ENCODE results near the gene MSN.

Gene MSN

DNA sequence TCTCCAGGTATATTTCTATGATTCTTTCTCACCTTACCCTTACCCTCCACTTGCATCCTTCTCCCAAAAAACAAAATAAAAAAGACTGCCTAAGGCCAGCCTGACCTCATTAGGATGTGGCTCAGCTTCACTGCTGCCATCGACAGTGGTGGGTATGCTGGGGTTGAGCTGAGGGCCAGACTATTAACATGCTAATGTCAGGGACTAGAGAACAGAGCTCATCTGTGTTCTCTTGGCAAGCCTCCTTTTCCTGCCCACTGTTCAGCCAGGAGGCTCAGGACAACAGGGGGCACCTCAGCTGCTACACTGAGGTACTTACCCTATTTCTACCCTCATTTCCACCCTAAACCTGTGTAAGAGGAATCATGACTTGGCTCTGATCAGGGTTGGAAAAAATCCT lies 59.3 kb downstream of the MSN start:
- H3K36me3 ChIP-seq (replicated peaks in 1 of 2; ENCODE audit: control insufficient read depth in 2 of 2, insufficient read depth in 2 of 2, low read length in 2 of 2), result peaks cover 3 to 49% of the 10 kb centered on the region in 2 donors
- H3K4ac ChIP-seq (ENCODE audit: low read length), result no peak overlapping the region
- H3K4me3 ChIP-seq (ENCODE audit: low read length in 2 of 2), result no peak overlapping the region
- H3K27ac ChIP-seq (replicated peaks; ENCODE audit: low read length), result no peak overlapping the region
- no peak overlapping the region for H4K91ac ChIP-seq (ENCODE audit: low read depth, low read length, poor library complexity)
- no peak overlapping the region for H3K9ac ChIP-seq (ENCODE audit: low read depth, low read length, poor library complexity)
- H2BK15ac ChIP-seq (ENCODE audit: low read length), result no peak overlapping the region
- H3K4me2 ChIP-seq (ENCODE audit: insufficient read depth, low read length, poor library complexity, severe bottlenecking), result no peak overlapping the region
- no CpG with 5 or more reads among the region's 1 CpG for WGBS, 2 donors (ENCODE audit: extremely low coverage in 2 of 2, insufficient read length in 2 of 2, insufficient replicate concordance in 1 of 2)
- H4K8ac ChIP-seq (ENCODE audit: low read depth, low read length), result no peak overlapping the region
- no peak for DNase-seq (ENCODE audit: low spot score)
- no peaks in the 10 kb centered on the region for H3K27me3 ChIP-seq (ENCODE audit: control insufficient read depth in 3 of 3, insufficient read depth in 3 of 3, low read depth in 1 of 3, low read length in 3 of 3)
- no peak overlapping the region for H3K18ac ChIP-seq (ENCODE audit: low read length)
- no peak overlapping the region for H2AK5ac ChIP-seq (ENCODE audit: low read depth, low read length)
- no peak overlapping the region for H3K14ac ChIP-seq (ENCODE audit: low read length)
- H2BK120ac ChIP-seq (ENCODE audit: low read depth, low read length), result no peak overlapping the region
- no peak overlapping the region for H2AFZ ChIP-seq (ENCODE audit: low read length)
- H3K79me1 ChIP-seq (ENCODE audit: low read depth, low read length), result no peaks in the 10 kb centered on the region
- H2BK5ac ChIP-seq (ENCODE audit: low read length), result no peak overlapping the region
- H3K9me3 ChIP-seq (replicated peaks in 1 of 2; ENCODE audit: control insufficient read depth in 2 of 2, insufficient read depth in 1 of 2, low read depth in 1 of 2, low read length in 2 of 2), result no peaks in the 10 kb centered on the region
- no peaks in the 10 kb centered on the region for H3K4me1 ChIP-seq (ENCODE audit: control insufficient read depth in 2 of 2, insufficient read depth in 1 of 2, low read depth in 1 of 2, low read length in 2 of 2)
- H2BK12ac ChIP-seq (ENCODE audit: low read length), result no peak overlapping the region
- H3K23ac ChIP-seq (ENCODE audit: low read depth, low read length, poor library complexity), result no peak overlapping the region

DNA sequence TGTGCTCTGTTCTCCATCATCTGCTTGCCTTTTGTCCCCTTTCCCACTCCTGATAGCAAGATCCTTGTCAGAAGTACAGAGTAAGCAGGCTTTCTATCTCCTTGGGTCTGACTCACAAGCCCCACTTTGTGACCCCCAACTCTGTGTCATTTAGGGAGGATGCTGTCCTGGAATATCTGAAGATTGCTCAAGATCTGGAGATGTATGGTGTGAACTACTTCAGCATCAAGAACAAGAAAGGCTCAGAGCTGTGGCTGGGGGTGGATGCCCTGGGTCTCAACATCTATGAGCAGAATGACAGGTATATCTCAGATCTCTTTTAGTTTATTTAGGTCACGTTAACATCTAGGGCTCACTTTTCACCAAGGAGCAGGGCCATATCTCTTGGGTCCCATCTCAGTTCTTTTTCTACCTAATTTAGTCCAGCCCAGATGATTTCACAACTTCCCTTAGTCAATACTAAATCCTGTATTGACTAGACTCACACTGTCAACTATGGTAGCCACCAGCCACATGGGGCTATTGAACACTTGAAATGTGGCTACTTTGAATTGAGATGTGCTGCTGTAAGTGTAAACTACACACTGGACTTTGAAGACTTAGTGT lies 64.3 kb downstream of the MSN start:
- Histone ChIP-seq H2BK5ac (ENCODE audit: low read length) (no peak overlapping the region), H2BK12ac (ENCODE audit: low read length) (no peak overlapping the region), H3K4me1 (ENCODE audit: control insufficient read depth in 2 of 2, insufficient read depth in 1 of 2, low read depth in 1 of 2, low read length in 2 of 2) (peaks cover 0 to 4% of the 10 kb centered on the region in 2 donors), H3K4ac (ENCODE audit: low read length) (no peak overlapping the region), H3K9ac (ENCODE audit: low read depth, low read length, poor library complexity) (no peak overlapping the region), H2BK120ac (ENCODE audit: low read depth, low read length) (no peak overlapping the region), H3K9me3 (replicated peaks in 1 of 2; ENCODE audit: control insufficient read depth in 2 of 2, insufficient read depth in 1 of 2, low read depth in 1 of 2, low read length in 2 of 2) (no peaks in the 10 kb centered on the region), H3K23ac (ENCODE audit: low read depth, low read length, poor library complexity) (no peak overlapping the region), H3K27me3 (ENCODE audit: control insufficient read depth in 3 of 3, insufficient read depth in 3 of 3, low read depth in 1 of 3, low read length in 3 of 3) (no peaks in the 10 kb centered on the region), H3K27ac (replicated peaks; ENCODE audit: low read length) (no peak overlapping the region), H3K4me3 (ENCODE audit: low read length in 2 of 2) (no peak overlapping the region), H3K79me1 (ENCODE audit: low read depth, low read length) (no peaks in the 10 kb centered on the region), H3K36me3 (replicated peaks in 1 of 2; ENCODE audit: control insufficient read depth in 2 of 2, insufficient read depth in 2 of 2, low read length in 2 of 2) (peaks cover 10 to 87% of the 10 kb centered on the region in 2 donors), H2BK15ac (ENCODE audit: low read length) (no peak overlapping the region), H2AFZ (ENCODE audit: low read length) (no peak overlapping the region), H4K91ac (ENCODE audit: low read depth, low read length, poor library complexity) (no peak overlapping the region), H4K8ac (ENCODE audit: low read depth, low read length) (no peak overlapping the region), H3K4me2 (ENCODE audit: insufficient read depth, low read length, poor library complexity, severe bottlenecking) (no peak overlapping the region), H3K14ac (ENCODE audit: low read length) (no peak overlapping the region), H3K18ac (ENCODE audit: low read length) (no peak overlapping the region), H2AK5ac (ENCODE audit: low read depth, low read length) (no peak overlapping the region)
- DNase-seq (ENCODE audit: low spot score), result no peak
- WGBS, 2 donors (ENCODE audit: extremely low coverage in 2 of 2, insufficient read length in 2 of 2, insufficient replicate concordance in 1 of 2), result no CpG with 5 or more reads among the region's 1 CpG

DNA sequence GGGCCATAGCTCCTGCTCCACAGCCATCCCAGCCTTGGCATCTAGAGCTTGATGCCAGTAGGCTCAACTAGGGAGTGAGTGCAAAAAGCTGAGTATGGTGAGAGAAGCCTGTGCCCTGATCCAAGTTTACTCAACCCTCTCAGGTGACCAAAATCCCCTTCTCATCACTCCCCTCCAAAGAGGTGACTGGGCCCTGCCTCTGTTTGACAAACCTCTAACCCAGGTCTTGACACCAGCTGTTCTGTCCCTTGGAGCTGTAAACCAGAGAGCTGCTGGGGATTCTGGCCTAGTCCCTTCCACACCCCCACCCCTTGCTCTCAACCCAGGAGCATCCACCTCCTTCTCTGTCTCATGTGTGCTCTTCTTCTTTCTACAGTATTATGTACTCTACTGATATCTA lies 73.5 kb downstream of the MSN start:
- Histone ChIP-seq H3K9me3 (replicated peaks in 1 of 2; ENCODE audit: control insufficient read depth in 2 of 2, insufficient read depth in 1 of 2, low read depth in 1 of 2, low read length in 2 of 2) (no peaks in the 10 kb centered on the region), H2AFZ (ENCODE audit: low read length) (no peak overlapping the region), H2BK12ac (ENCODE audit: low read length) (no peak overlapping the region), H3K27ac (replicated peaks; ENCODE audit: low read length) (no peak overlapping the region), H3K9ac (ENCODE audit: low read depth, low read length, poor library complexity) (no peak overlapping the region), H3K27me3 (ENCODE audit: control insufficient read depth in 3 of 3, insufficient read depth in 3 of 3, low read depth in 1 of 3, low read length in 3 of 3) (peaks cover 0 to 3% (median 0%) of the 10 kb centered on the region in 3 experiments), H3K18ac (ENCODE audit: low read length) (no peak overlapping the region), H3K36me3 (replicated peaks in 1 of 2; ENCODE audit: control insufficient read depth in 2 of 2, insufficient read depth in 2 of 2, low read length in 2 of 2) (peaks cover 24 to 62% of the 10 kb centered on the region in 2 donors), H2BK15ac (ENCODE audit: low read length) (no peak overlapping the region), H3K14ac (ENCODE audit: low read length) (no peak overlapping the region), H4K91ac (ENCODE audit: low read depth, low read length, poor library complexity) (no peak overlapping the region), H2AK5ac (ENCODE audit: low read depth, low read length) (no peak overlapping the region), H3K4ac (ENCODE audit: low read length) (no peak overlapping the region), H2BK5ac (ENCODE audit: low read length) (no peak overlapping the region), H3K23ac (ENCODE audit: low read depth, low read length, poor library complexity) (no peak overlapping the region), H3K79me1 (ENCODE audit: low read depth, low read length) (no peaks in the 10 kb centered on the region), H2BK120ac (ENCODE audit: low read depth, low read length) (no peak overlapping the region), H3K4me1 (ENCODE audit: control insufficient read depth in 2 of 2, insufficient read depth in 1 of 2, low read depth in 1 of 2, low read length in 2 of 2) (no peaks in the 10 kb centered on the region), H4K8ac (ENCODE audit: low read depth, low read length) (no peak overlapping the region), H3K4me3 (ENCODE audit: low read length in 2 of 2) (no peak overlapping the region), H3K4me2 (ENCODE audit: insufficient read depth, low read length, poor library complexity, severe bottlenecking) (no peak overlapping the region)
- no peak for DNase-seq (ENCODE audit: low spot score)

DNA sequence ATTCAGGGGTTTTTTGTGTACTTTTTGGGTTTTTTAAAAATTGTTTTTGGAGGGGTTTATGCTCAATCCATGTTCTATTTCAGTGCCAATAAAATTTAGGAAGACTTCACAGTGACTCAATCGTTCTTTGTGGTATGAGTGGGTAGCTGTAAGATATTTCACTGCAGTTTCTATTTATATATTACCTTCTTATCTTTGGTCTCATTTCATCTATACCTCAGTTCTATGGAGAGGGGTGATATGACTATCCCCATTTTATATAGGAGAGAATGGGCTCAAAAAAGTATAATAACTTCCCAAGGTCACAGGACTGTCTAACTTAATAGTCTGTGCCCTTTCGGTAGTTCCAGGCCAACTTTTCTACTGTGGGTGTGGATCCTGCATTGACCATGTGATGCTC lies 74.4 kb downstream of the MSN start:
- WGBS, 2 donors (ENCODE audit: extremely low coverage in 2 of 2, insufficient read length in 2 of 2, insufficient replicate concordance in 1 of 2), result no CpG with 5 or more reads among the region's 2 CpGs
- no peak overlapping the region for H2BK5ac ChIP-seq (ENCODE audit: low read length)
- no peak overlapping the region for H2BK120ac ChIP-seq (ENCODE audit: low read depth, low read length)
- H3K9me3 ChIP-seq (replicated peaks in 1 of 2; ENCODE audit: control insufficient read depth in 2 of 2, insufficient read depth in 1 of 2, low read depth in 1 of 2, low read length in 2 of 2), result no peaks in the 10 kb centered on the region
- no peak for DNase-seq (ENCODE audit: low spot score)
- H3K36me3 ChIP-seq (replicated peaks in 1 of 2; ENCODE audit: control insufficient read depth in 2 of 2, insufficient read depth in 2 of 2, low read length in 2 of 2), result peaks cover 20 to 56% of the 10 kb centered on the region in 2 donors
- H4K8ac ChIP-seq (ENCODE audit: low read depth, low read length), result no peak overlapping the region
- no peak overlapping the region for H3K27ac ChIP-seq (replicated peaks; ENCODE audit: low read length)
- no peaks in the 10 kb centered on the region for H3K79me1 ChIP-seq (ENCODE audit: low read depth, low read length)
- no peak overlapping the region for H3K4me3 ChIP-seq (ENCODE audit: low read length in 2 of 2)
- H2AFZ ChIP-seq (ENCODE audit: low read length), result no peak overlapping the region
- no peaks in the 10 kb centered on the region for H3K4me1 ChIP-seq (ENCODE audit: control insufficient read depth in 2 of 2, insufficient read depth in 1 of 2, low read depth in 1 of 2, low read length in 2 of 2)
- no peak overlapping the region for H2BK12ac ChIP-seq (ENCODE audit: low read length)
- H4K91ac ChIP-seq (ENCODE audit: low read depth, low read length, poor library complexity), result no peak overlapping the region
- H3K9ac ChIP-seq (ENCODE audit: low read depth, low read length, poor library complexity), result no peak overlapping the region
- no peak overlapping the region for H3K18ac ChIP-seq (ENCODE audit: low read length)
- H3K4me2 ChIP-seq (ENCODE audit: insufficient read depth, low read length, poor library complexity, severe bottlenecking), result no peak overlapping the region
- peaks cover 0 to 3% (median 0%) of the 10 kb centered on the region in 3 experiments for H3K27me3 ChIP-seq (ENCODE audit: control insufficient read depth in 3 of 3, insufficient read depth in 3 of 3, low read depth in 1 of 3, low read length in 3 of 3)
- no peak overlapping the region for H3K23ac ChIP-seq (ENCODE audit: low read depth, low read length, poor library complexity)
- H2BK15ac ChIP-seq (ENCODE audit: low read length), result no peak overlapping the region
- no peak overlapping the region for H3K14ac ChIP-seq (ENCODE audit: low read length)
- H3K4ac ChIP-seq (ENCODE audit: low read length), result no peak overlapping the region
- no peak overlapping the region for H2AK5ac ChIP-seq (ENCODE audit: low read depth, low read length)

All from neuronal stem cell (in vitro differentiated cells).